ENCODE results near the gene SLC35E3. TPM values are rescaled to one million over a fixed set of nuclear protein-coding genes. Genes with fewer than 3 reads are reported as not detected.

Gene SLC35E3
- total RNA-seq, 1 experiment from 2014 or later = 25.0 TPM

DNA sequence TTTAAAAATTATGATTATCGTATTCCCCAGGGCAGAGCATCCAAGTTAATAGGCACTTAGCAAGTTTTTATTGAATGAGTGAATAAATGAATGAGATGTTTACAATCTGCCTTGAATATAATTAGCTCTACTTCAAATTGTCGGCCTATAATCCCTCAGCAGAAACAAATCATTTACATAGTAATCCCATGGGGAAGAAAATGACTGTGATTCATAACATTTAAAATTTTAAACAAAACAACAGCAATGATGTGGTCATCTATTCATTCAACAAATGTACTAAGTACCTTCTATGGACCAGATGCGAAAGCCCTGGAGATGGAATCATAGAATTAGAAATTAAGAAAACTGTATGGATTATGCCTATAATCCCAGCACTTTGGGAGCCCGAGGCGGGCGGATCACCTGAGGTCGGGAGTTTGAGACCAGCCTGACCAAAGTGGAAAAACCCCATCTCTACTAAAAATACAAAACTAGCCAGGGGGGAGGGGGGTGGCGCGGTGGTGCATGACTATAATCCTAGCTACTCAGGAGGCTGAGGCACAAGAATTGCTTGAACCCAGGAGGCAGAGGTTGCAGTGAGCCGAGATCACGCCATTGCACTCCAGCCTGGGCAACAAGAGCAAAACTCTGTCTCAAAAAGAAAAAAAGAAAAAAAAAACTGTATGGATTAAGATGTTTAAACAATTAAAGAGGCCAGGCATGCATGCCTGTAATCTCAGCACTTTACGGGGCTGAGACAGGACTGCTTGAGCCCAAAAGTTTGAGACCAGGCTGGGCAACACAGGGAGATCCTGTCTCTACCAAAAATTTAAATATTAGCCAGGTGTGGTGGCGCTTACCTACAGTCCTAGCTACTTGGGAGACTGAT lies 44.3 kb downstream of the SLC35E3 start:
- H3K36me3 Mint-ChIP-seq (ENCODE audit: insufficient read depth, unreplicated experiment) = no peaks in the 10 kb centered on the region
- Histone ChIP-seq H3K4me3 (ENCODE audit: low read depth, low read length) (no peak overlapping the region), H3K9me3 (no peaks in the 10 kb centered on the region), H3K36me3 (ENCODE audit: control insufficient read depth, insufficient read depth, low read length) (no peaks in the 10 kb centered on the region), H3K27me3 (replicated peaks; ENCODE audit: control insufficient read depth, insufficient read depth, low read length) (no peaks in the 10 kb centered on the region), H3K4me1 (peaks cover 29% of the 10 kb centered on the region)
- no TSS peak for BruUV-seq (replicated peaks)
- H3K9me3 Mint-ChIP-seq (ENCODE audit: unreplicated experiment) = no peaks in the 10 kb centered on the region
- intact Hi-C loops (cut with micrococcal nuclease; ENCODE audit: unreplicated experiment) = no loop called here
- TF ChIP-seq, protein P1, sequence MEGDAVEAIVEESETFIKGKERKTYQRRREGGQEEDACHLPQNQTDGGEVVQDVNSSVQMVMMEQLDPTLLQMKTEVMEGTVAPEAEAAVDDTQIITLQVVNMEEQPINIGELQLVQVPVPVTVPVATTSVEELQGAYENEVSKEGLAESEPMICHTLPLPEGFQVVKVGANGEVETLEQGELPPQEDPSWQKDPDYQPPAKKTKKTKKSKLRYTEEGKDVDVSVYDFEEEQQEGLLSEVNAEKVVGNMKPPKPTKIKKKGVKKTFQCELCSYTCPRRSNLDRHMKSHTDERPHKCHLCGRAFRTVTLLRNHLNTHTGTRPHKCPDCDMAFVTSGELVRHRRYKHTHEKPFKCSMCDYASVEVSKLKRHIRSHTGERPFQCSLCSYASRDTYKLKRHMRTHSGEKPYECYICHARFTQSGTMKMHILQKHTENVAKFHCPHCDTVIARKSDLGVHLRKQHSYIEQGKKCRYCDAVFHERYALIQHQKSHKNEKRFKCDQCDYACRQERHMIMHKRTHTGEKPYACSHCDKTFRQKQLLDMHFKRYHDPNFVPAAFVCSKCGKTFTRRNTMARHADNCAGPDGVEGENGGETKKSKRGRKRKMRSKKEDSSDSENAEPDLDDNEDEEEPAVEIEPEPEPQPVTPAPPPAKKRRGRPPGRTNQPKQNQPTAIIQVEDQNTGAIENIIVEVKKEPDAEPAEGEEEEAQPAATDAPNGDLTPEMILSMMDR (IDR thresholded peaks at IDR 0.05; ENCODE audit: insufficient read depth in 1 of 2, low read depth in 1 of 2, low read length in 1 of 2, severe bottlenecking in 1 of 2, unreplicated experiment in 1 of 2) = no peak
- H3K27ac Mint-ChIP-seq (ENCODE audit: unreplicated experiment) = no peak overlapping the region
- POLR2A ChIA-PET = no interaction called here
- no peaks in the 10 kb centered on the region for H3K27me3 Mint-ChIP-seq (ENCODE audit: insufficient read depth, unreplicated experiment)
- CTCF ChIA-PET = no interaction called here
- peaks cover 17% of the 10 kb centered on the region for H3K4me1 Mint-ChIP-seq (ENCODE audit: low read depth, unreplicated experiment)
- H3K4me3 Mint-ChIP-seq (ENCODE audit: unreplicated experiment) = no peak overlapping the region
- DNase-seq = no peak

DNA sequence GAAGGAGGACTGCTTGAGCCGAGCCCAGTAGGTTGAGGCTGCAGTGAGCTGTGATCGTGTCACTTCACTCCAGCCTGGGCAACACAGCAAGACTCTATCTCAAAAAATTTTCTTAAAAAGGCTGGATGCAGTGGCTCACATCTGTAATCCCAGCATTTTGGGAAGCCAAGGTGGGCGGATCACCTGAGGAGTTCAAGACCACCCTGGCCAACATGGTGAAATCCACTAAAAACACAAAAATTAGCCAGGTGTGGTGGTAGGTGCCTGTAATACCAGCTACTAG lies 44.9 kb downstream of the SLC35E3 start:
- H3K4me1 ChIP-seq = peaks cover 29% of the 10 kb centered on the region
- Mint-ChIP-seq H3K9me3 (ENCODE audit: unreplicated experiment) (no peaks in the 10 kb centered on the region), H3K4me1 (ENCODE audit: low read depth, unreplicated experiment) (peaks cover 17% of the 10 kb centered on the region), H3K4me3 (ENCODE audit: unreplicated experiment) (no peak overlapping the region), H3K27me3 (ENCODE audit: insufficient read depth, unreplicated experiment) (no peaks in the 10 kb centered on the region), H3K27ac (ENCODE audit: unreplicated experiment) (no peak overlapping the region), H3K36me3 (ENCODE audit: insufficient read depth, unreplicated experiment) (no peaks in the 10 kb centered on the region)
- intact Hi-C loops (cut with micrococcal nuclease; ENCODE audit: unreplicated experiment) = no loop called here
- H3K4me3 ChIP-seq (ENCODE audit: low read depth, low read length) = no peak overlapping the region
- no peak for DNase-seq
- ChIA-PET POLR2A (no interaction called here), CTCF (no interaction called here)
- H3K27me3 ChIP-seq (replicated peaks; ENCODE audit: control insufficient read depth, insufficient read depth, low read length) = no peaks in the 10 kb centered on the region
- TF ChIP-seq, protein P1 (IDR thresholded peaks at IDR 0.05; ENCODE audit: insufficient read depth in 1 of 2, low read depth in 1 of 2, low read length in 1 of 2, severe bottlenecking in 1 of 2, unreplicated experiment in 1 of 2) = no peak
- H3K9me3 ChIP-seq = no peaks in the 10 kb centered on the region
- no TSS peak for BruUV-seq (replicated peaks)
- no peaks in the 10 kb centered on the region for H3K36me3 ChIP-seq (ENCODE audit: control insufficient read depth, insufficient read depth, low read length)

DNA sequence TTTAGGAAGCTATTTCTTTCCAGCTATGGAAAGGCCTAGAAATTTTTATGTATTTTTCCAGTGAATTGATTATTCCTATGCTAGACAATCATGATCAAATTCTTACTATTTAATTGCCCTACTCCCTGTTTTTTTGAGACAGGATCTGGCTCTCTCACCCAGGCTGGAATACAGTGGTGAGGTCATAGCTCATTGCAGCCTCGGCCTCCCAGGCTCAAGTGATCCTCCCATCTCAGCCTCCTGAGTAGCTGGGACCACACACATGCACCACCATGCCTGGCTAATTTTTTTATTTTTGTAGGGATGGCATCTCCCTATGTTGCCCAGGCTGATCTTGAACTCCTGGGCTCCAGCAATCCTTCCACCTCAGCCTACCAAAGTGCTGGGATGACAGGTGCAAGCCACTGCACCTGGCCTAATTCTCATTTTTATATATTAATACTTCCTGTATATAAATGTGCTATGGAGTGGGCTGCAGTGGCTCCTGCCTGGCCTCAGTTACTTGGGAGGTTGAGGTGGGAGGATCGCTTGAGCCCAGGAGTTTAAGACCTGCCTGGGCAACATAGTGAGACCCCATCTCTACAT lies 46.0 kb downstream of the SLC35E3 start:
- Histone ChIP-seq H3K27me3 (replicated peaks; ENCODE audit: control insufficient read depth, insufficient read depth, low read length) (no peaks in the 10 kb centered on the region), H3K36me3 (ENCODE audit: control insufficient read depth, insufficient read depth, low read length) (no peaks in the 10 kb centered on the region), H3K4me3 (ENCODE audit: low read depth, low read length) (no peak overlapping the region), H3K9me3 (no peaks in the 10 kb centered on the region), H3K4me1 (peaks cover 29% of the 10 kb centered on the region)
- intact Hi-C loops (cut with micrococcal nuclease; ENCODE audit: unreplicated experiment) = no loop called here
- POLR2A ChIA-PET = no interaction called here
- Mint-ChIP-seq H3K9me3 (ENCODE audit: unreplicated experiment) (no peaks in the 10 kb centered on the region), H3K27me3 (ENCODE audit: insufficient read depth, unreplicated experiment) (no peaks in the 10 kb centered on the region), H3K4me3 (ENCODE audit: unreplicated experiment) (no peak overlapping the region), H3K4me1 (ENCODE audit: low read depth, unreplicated experiment) (peaks cover 17% of the 10 kb centered on the region), H3K27ac (ENCODE audit: unreplicated experiment) (no peak overlapping the region), H3K36me3 (ENCODE audit: insufficient read depth, unreplicated experiment) (no peaks in the 10 kb centered on the region)
- DNase-seq = no peak
- BruUV-seq (replicated peaks) = no TSS peak
- TF ChIP-seq, protein P1 (IDR thresholded peaks at IDR 0.05; ENCODE audit: insufficient read depth in 1 of 2, low read depth in 1 of 2, low read length in 1 of 2, severe bottlenecking in 1 of 2, unreplicated experiment in 1 of 2) = no peak
- CTCF ChIA-PET = no interaction called here

All from Caco-2 (cell line).